Measurements from ENCODE around the gene CSNK2A3.

CSNK2A3 gene

DNA sequence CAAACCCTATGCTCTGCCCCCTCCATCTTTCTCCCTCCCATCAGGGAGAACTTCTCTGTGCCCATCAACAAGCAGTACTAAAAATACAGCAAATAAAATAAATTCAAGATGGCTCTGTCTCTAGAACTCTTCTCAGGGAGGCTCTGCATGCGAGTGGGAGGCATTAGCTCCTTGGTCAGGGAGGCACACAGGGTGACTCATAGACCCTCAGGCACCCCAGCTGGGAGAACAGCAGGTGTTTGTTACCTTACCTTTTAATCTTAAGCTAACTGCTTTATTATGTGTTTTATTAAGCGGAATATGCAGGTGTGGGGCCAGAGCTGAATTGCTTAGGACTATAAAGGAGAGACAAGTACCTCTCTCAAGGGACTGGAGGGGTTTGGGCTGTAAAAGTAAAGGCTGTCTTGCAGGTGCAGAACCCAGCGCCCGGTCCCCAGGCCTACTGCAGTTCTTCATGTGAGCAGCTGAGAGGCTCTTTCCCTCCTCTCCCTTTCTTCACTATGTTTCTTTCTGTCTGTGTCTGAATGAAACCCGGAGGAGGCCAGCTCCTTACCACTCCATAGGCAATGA lies 20.8 kb downstream of the CSNK2A3 start:
- no peak for FAIRE-seq

DNA sequence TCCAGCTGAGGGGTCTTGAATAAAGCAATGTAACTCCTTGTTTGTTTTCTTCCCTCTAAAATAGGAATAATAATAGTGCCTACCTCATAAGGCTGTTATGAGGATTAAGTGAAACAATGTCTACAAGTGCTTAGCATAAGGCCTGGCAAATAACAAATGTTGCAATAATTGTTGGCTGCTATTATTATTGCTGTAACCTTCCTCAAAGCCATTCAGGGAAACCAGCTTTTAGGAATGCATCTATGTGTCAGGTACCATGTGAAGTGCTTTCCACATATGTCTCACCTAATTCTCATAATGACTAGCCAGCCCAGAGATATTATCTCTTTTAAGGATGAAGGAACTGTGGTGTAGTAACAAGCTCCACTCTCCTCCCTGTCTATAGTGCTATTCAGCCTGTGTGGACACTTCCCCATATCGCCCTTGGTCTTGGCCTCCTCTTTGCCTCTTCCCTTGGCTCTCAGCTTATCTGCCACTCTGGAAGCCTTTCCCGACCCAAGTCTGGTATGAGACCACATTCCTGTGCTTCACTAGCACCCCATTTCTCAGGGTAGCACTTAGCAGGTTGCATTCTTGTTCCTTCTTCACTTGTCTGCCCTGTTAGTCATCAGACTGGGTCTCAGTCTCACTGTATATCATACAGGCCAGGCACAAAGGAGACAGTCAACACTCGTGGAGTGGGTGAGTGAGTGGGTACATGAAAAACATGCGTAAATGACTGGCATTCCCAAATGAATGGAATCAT lies 23.8 kb downstream of the CSNK2A3 start:
- no peak for FAIRE-seq

DNA sequence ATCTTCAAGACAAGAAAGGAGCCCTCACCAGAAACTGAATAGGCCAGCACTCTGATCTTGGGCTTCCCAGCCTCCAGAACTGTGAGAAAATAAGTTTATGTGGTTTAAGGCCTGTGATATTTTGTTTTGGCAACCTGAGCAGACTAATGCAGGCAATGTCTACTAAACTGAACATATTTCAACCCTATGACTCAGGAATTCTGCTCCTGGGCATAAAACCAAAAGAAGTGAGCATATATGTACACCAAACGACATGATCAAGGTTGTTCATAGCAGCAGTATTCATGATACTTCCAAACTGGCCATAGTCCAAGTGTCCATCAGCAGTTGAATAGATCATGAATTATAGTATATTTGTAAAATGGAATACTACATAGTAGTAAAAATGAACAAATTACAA lies 29.0 kb downstream of the CSNK2A3 start:
- FAIRE-seq, result no peak

DNA sequence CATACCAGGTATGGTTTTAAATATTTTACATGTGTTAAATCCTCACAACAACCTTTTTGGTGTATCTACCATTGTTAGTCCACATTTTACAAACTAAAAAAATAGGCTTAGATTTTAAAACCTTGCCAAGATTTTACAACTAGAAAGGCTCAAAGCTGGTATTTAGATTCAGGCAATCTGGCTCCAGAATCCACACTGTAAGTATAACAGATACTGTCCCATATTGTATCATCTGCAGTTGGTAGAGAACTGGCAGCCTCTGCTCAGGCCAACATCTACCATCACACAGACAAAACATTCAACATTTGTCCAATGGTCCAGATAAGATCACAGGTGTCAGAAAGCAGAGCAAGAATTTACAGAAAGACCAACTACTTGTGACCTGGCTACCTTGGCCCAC lies 30.9 kb downstream of the CSNK2A3 start:
- FAIRE-seq, result no peak

DNA sequence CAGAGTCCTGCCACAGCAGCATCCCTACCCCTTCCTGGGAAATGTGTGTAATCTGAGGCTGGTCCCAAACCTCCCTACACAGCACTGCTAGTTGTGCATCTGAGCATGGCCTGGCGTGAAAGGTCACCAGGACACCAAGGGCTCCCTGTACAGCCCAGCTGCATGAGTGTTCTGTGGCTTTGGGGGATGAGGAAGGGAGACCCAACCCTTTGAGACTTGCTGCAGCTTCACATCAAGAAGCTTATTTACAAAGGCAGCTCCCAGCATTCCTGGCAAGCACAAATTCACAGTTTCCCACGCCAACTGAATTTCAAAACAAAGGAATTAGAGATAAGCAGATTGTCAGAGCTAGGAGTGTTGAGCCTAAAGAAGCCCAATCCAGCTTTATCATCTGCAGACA lies 32.2 kb downstream of the CSNK2A3 start:
- FAIRE-seq, result no peak

DNA sequence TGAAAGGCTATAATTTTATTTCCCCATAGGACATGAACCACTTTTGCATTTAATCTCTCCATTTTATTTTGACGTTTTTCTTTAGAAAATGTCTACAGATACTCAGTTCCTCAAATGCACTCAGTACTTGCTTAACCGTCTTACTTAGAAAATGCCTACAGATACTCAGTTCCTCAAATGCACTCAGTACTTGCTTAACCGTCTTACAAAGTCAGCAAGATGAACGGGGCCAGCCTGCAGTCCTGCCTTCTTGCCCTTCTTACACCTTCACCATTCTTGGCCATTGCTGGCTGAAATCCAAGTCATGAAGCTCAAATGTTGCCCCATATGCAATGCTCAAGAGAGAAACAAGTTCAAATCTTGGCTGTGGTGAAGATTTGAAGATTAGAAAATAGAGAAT lies 34.1 kb downstream of the CSNK2A3 start:
- FAIRE-seq, result no peak

DNA sequence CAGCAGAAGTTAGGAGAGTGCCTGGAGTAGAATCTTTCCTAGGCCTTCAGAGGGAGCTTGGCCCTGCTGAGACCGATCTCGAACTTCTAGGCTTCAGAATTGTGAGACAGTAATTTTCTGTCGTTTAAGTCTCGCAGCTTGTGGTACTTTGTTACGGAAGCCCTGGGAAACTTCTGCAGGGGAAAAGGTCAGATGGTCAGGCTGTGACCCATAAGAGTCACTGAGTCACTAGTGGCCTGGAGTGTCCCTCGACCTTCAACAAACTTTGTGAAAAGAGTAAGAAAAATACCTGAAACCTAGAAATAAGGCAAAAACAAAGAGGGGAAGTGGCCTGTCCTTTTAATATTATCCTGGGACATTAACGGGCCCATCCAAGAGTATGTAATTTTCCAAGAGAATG lies 34.6 kb downstream of the CSNK2A3 start:
- no peak for FAIRE-seq

DNA sequence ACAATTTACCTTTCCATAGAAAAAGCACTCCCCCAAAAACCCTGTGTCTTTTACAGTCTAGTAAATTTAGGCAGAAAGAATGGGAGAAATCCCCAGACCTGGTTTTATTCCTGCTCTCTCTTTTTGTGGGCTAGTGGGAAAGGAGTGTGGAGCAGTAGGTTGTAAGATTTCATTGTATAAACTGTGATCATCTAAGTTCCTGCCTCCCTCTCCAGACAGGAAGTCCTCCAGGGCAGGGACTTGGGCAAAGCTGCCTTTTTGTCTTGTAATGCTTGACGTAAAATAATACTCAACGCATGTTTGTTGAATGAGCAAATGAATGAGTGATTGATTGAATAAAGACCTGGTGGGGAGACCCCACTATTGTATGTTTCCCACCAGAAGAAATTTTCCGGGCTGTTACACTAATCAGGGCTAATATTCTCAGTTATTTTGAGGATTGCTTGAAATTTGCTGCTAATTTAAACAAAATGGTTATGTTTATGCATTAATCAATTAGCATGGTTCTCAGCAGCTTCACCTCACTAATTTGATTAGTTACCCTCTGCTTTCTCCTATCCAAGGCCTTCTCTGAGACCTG lies 36.3 kb downstream of the CSNK2A3 start:
- FAIRE-seq, result no peak

DNA sequence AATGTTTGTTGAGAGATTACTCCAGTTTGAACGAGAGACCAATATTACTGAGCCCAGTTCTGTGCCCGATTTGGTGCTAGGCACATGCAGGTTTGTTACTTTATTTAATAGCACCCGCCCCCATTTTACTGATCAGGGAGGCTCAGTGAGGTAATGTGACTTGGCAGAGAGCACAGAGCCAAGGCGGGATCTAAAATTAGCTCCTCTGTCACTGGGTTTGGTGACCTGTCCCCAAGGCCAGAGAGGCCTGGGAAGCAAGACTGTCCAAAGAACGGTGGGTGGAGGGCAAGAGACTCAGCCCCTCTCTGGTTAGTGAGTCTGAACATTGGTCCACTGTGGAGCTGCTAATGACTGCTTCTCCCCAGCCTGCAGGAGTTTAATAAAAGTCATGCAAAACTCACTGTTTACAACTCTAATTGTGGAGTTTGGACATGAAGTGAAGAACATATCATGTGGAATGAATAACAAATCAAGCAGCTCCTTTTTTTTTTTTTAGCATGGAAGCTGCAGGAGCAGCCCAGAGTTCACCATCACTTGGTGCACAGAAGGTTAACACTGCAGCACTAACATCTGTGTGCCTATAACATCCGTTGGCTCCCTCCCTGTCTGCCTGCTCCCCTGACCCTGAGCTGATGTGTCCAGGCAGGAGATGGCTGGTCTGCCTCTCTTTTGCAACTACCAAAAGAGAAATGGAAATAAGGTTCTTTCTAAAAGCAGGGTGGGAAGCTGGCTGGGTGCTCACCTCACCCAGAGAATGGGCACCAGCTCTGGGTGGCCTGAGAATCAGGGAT lies 39.0 kb downstream of the CSNK2A3 start:
- no peak for FAIRE-seq

DNA sequence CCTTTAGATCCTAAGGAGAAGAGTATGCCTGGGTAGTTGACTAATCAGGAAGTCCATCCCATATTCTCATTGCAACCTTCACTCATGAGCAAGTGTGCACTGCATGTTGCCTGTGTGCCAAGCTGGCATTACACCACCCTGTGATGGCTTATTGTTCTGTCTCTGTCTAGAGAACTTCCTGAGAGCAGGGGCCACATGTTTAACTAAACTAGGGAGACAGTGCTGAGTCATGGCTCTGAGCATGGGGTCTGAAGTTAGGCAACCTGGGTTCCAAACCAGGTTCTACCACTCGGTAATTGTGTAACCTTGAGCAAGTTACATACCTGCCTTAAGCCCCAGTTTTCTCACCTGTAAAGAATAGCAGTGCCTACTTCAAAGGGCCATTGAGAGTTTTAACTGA lies 39.6 kb downstream of the CSNK2A3 start:
- no peak for FAIRE-seq

DNA sequence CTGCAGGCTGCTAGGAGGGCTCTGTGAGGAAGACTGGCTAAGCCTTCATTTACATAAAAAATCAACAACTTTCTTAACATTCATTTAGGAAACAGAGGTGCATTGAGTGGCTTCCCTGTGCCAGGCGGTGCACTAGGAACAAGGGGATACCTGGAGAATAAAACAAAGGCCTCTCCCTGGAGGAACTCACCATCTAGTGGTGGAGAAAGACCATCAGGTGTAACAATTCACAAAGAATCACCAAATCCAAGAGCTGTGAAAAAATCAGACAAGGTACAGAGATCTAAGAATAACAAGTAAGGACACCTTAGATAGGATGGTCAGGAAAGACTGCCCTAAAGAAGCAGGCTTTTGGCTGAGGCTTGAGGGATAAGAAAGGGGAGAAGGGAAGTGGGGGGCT lies 40.3 kb downstream of the CSNK2A3 start:
- no peak for FAIRE-seq

DNA sequence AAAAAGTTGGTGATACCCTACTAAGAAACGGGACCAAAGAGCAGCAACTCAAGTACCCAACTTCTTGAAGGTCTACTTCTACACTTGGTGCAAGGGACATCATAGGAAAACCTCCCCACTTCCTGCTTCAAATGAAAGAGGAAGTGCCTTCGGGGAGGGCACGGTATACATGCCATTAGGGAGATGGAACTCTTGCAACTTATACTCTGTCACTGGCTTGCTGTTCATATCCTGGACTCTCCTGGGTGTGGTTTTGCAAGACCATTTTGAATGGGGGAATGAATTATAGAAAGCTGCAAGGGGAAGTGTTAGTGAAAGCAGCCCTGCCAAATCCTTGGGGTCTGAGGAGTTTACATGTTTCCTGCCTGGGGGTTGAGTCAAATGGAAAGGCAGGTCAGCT lies 41.9 kb downstream of the CSNK2A3 start:
- no peak for FAIRE-seq

DNA sequence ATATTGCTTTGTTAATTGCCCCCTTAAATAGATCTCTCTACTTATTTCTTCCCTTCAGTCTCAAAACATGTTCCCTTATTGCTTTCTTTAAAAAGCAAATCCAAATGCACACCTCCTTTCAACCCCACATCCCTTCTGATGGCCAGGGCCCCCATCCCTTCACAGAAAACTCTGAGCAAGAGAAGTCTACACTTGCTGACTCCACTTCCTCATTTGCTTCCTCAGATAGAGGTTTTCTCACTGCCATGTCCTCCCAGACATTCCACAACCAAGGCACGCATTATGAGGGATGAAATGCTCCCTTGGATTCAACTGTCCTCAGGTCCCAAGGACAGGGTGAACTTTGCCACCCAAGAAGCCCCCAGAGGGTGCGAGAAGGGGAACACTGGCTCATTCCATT lies 43.1 kb downstream of the CSNK2A3 start:
- FAIRE-seq, result no peak

DNA sequence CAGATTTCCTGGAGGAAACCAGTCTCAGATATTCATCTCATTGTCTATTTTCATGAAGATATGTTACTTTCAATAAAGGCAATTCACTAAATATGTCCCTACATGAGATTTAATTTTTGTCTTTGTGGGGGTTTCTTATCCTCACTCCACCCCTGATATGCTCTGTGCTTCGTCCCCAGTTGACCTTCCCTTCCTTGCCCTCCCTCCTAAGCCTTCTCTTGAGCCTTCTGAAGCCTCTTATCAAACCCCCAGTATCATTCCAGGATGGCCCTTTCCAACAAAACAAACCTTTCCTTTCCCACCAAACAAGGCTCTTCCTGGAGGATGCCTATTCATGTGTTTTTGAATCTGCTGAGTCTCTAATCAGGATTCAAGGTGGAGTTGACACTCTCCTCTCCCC lies 44.8 kb downstream of the CSNK2A3 start:
- no peak for FAIRE-seq

DNA sequence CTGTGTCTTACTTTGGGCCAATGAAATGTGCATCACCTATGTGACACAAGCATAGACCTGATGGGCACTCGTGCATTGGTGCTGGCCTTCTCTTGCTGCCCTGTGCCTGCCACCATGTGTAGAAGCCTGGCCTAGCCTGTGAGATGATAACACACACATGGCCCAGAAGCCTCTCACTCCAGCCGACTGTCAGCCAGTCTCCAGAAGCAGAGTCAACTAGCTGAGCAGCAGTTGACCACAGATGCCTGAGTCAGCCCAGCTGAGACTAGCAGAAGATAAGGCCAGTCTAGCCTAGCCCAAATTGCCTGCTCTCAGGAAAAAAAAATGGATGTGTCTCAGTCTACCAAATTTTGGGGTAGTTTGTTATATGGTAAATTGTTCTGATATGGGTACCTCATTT lies 46.2 kb downstream of the CSNK2A3 start:
- no peak for FAIRE-seq

DNA sequence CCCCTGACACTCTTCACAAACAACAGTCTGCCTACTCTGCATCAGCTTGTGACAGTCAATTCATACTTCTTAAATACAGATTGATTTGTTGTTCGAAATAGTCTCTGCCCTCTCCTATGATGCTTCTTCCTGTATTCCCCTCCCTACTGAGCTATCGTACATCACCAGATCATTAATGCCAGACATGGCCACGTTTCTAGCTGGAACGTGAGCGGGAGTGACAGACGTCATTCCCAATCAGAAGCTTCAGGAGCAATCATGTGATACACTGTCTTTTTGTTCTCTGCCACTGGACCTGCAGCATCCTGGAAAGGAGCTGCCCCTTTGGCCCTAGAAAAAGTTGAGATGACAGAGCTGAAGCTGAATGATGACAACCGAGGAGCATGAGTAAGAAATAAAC lies 48.5 kb downstream of the CSNK2A3 start:
- no peak for FAIRE-seq

DNA sequence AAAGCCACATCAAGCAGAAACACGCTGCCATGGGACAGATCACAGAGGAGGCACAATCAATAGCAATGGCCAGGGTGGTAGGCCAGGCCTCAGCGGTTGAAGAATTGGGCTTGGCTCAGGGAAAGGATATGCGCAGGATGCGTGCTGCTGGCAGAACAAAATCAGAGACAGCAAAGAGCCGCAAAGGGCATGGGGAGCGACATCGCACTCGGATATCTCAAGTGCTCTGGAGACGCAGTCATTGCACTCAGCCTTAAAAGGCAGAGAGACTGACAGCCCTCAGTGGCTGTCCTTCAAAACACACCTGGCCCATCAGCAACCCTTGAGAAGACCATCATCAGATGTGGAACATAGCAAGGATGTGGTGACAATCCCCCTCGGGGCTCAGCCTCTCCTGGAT lies 50.5 kb downstream of the CSNK2A3 start:
- FAIRE-seq, result no peak
